Right ventricle myocardium superior (tissue), 1 donor: Measurements from ENCODE around the gene FAM83C. TPM values are rescaled to one million over a fixed set of nuclear protein-coding genes. Genes with fewer than 3 reads are reported as not detected.
"Not testable (repeated sequence)": the region's sequence is repeated elsewhere in the genome, so short reads cannot be mapped to it uniquely, and the experiment has no call there.

Experiments used
- ATAC-seq: fragments of 200-7000 bp; cut with Tn5 transposase; one replicate; pipeline ENCODE4 v1.9.1; 2020; ENCODE audit warnings: mild to moderate bottlenecking; ENCODE audit not compliant: poor library complexity
- DNase-seq: peaks from one replicate; pipeline ENCODE4 v3.0.0-alpha.2; 2020
- intact Hi-C: fragments of 100-400 bp; cut with DNase I; formaldehyde crosslinking; loops from one replicate; pipeline ENCODE4 v1.11.2; 2022
- total RNA-seq: library from RNA; stranded (reverse); fragmentation: NEBNext Ultra II Directional; extraction: Animal tissue kit (Norgen Biotek cat#: 25700); gene quantifications from one replicate; pipeline ENCODE4 v1.2.1, GENCODE V29; 2021
- donor health status: DM: no; HTN: yes; CAD: no; lungs with severe emphysema.

The FAM83C gene
- total RNA-seq, 1 donor from 2014 or later: not detected

- ATAC-seq (no peak), DNase-seq (no peak)
- intact Hi-C loops: no loop called here
Measured at GRCh38 chr20:35253010-35253409, 39.2 kb downstream of the FAM83C start.

- ATAC-seq, DNase-seq, intact Hi-C loops: not testable (repeated sequence)
Measured at GRCh38 chr20:35252598-35252997, 39.6 kb downstream of the FAM83C start.

GRCh38 chr20:35252037-35252461, 40.2 kb downstream of the FAM83C start:
- intact Hi-C loops: no loop called here
- DNase-seq (no peak), ATAC-seq (no peak)

GRCh38 chr20:35251613-35251940, 40.6 kb downstream of the FAM83C start:
- DNase-seq: no peak
- no peak for ATAC-seq
- intact Hi-C loops: no loop called here

GRCh38 chr20:35248641-35249475, 43.4 kb downstream of the FAM83C start:
- DNase-seq (no peak), ATAC-seq (no peak)
- intact Hi-C loops: no loop called here

- no peak for ATAC-seq
- intact Hi-C loops: no loop called here
- DNase-seq: no peak
Measured at GRCh38 chr20:35246723-35247122, 45.5 kb downstream of the FAM83C start.

- no peak for ATAC-seq
- no peak for DNase-seq
- intact Hi-C loops: no loop called here
Measured at GRCh38 chr20:35243986-35244385, 48.2 kb downstream of the FAM83C start.

- intact Hi-C loops: no loop called here
- DNase-seq: no peak
- no peak for ATAC-seq
Measured at GRCh38 chr20:35243317-35243716, 48.9 kb downstream of the FAM83C start.

GRCh38 chr20:35240811-35241293, 51.4 kb downstream of the FAM83C start:
- no peak for ATAC-seq
- intact Hi-C loops: no loop called here

GRCh38 chr20:35240083-35240810, 52.0 kb downstream of the FAM83C start:
- no peak for ATAC-seq
- intact Hi-C loops: no loop called here
- DNase-seq: no peak

More at GRCh38 chr20:35240811-35241293, 51.4 kb downstream of the FAM83C start:
- DNase-seq: no peak

- ATAC-seq: no peak
- no peak for DNase-seq
- intact Hi-C loops: no loop called here
Measured at GRCh38 chr20:35238735-35239134, 53.5 kb downstream of the FAM83C start.

- intact Hi-C loops: no loop called here
- no peak for DNase-seq
- no peak for ATAC-seq
Measured at GRCh38 chr20:35238170-35238569, 54.1 kb downstream of the FAM83C start.

GRCh38 chr20:35237486-35237885, 54.7 kb downstream of the FAM83C start:
- no peak for ATAC-seq
- DNase-seq: no peak
- intact Hi-C loops: no loop called here

- ATAC-seq: no peak
- DNase-seq: no peak
- intact Hi-C loops: no loop called here
Measured at GRCh38 chr20:35235881-35236280, 56.3 kb downstream of the FAM83C start.

Other genes with a start within 250 kb of the FAM83C start
- gene TRPC4AP, start 199.6 kb downstream of the FAM83C start, total RNA-seq: 33.8 TPM
- 9.1 TPM for gene EDEM2, start 145.1 kb downstream of the FAM83C start, total RNA-seq
- gene PROCR, start 120.4 kb downstream of the FAM83C start, total RNA-seq: 9.3 TPM
- 0.13 TPM for gene MMP24, start 65.7 kb downstream of the FAM83C start, total RNA-seq
- gene MMP24OS, start 14.3 kb downstream of the FAM83C start, total RNA-seq: 42.4 TPM
- gene EIF6, start 7.7 kb downstream of the FAM83C start, total RNA-seq: 30.3 TPM
- 155 TPM for gene UQCC1, start 119.5 kb upstream of the FAM83C start, total RNA-seq
- gene GDF5, start 145.8 kb upstream of the FAM83C start, total RNA-seq: 0.08 TPM
- 12.3 TPM for gene CEP250, start 163.2 kb upstream of the FAM83C start, total RNA-seq
- not detected for gene C20orf173, start 237.2 kb upstream of the FAM83C start, total RNA-seq
- 90.7 TPM for gene ERGIC3, start 249.7 kb upstream of the FAM83C start, total RNA-seq